GM21737 (cell line): ENCODE data around the gene SMG5.
"Not testable (repeated sequence)": the region's sequence is repeated elsewhere in the genome, so short reads cannot be mapped to it uniquely, and the experiment has no call there.

Experiments used
- ATAC-seq: cut with Tn5 transposase; IDR thresholded peaks from one replicate; pipeline ENCODE4 v1.9.1; 2021; ENCODE audit warnings: mild to moderate bottlenecking, moderate library complexity; ENCODE audit not compliant: unreplicated experiment

SMG5 gene

DNA sequence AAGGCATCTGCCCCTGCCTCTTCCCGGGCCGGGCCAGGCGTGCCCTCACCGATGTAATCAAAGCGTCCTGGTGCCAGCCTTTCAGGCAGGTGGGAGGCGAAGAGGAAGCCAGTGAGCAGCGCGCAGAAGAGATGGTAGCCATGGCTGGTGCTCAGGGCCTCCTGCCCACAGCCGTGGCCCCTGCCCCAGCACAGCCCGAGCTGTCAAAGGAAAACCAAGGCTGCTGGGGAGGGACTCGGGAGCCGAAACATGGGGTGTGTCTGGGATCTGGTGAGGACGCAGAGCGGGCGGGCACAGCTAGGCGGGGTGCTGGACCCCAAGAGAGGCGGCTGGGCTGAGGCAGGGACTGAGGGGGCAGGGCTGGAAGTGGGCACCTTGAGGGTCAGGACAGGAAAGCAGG, 37.9 kb downstream of the SMG5 start:
- ATAC-seq = no peak

DNA sequence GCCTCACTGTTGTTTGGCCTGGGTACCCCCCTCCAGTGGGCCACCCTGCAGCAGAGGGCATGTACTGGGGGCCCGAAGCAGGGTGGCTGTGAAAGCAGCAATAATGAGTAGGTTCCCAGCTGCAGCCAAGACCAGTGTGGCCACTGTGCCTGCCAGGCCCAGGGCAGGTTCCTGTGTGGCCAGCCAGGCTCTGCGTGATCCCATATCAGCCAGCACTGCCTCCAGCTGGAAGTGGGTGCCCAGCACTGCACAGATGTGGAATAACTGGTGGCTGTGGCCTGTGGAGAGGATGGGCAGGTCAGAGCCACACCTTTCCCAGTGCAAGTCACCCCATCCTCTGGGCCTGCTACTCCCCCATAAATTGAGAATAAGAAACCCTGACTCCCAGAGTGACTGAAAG, 38.5 kb downstream of the SMG5 start:
- ATAC-seq = no peak

DNA sequence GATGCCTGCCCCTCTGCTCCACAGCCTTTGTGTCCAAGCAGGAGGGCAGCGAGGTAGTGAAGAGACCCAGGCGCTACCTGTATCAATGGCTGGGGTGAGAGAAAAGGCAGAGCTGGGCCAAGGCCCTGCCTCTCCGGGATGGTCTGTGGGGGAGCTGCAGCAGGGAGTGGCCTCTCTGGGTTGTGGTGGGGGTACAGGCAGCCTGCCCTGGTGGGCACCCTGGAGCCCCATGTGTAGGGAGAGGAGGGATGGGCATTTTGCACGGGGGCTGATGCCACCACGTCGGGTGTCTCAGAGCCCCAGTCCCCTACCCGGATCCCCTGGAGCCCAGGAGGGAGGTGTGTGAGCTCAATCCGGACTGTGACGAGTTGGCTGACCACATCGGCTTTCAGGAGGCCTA, 39.9 kb downstream of the SMG5 start:
- no peak for ATAC-seq

DNA sequence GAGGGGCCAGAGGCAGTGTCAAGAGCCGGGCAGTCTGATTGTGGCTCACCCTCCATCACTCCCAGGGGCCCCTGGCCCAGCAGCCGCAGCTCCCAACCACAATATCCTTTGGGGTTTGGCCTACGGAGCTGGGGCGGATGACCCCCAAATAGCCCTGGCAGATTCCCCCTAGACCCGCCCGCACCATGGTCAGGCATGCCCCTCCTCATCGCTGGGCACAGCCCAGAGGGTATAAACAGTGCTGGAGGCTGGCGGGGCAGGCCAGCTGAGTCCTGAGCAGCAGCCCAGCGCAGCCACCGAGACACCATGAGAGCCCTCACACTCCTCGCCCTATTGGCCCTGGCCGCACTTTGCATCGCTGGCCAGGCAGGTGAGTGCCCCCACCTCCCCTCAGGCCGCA, 40.7 kb downstream of the SMG5 start, which contains the start of gene BGLAP:
BGLAP (plus strand) TSS at position 259 of the 400 bp plus-strand sequence; CDS start at position 307, 48 bp downstream.
- no peak for ATAC-seq

DNA sequence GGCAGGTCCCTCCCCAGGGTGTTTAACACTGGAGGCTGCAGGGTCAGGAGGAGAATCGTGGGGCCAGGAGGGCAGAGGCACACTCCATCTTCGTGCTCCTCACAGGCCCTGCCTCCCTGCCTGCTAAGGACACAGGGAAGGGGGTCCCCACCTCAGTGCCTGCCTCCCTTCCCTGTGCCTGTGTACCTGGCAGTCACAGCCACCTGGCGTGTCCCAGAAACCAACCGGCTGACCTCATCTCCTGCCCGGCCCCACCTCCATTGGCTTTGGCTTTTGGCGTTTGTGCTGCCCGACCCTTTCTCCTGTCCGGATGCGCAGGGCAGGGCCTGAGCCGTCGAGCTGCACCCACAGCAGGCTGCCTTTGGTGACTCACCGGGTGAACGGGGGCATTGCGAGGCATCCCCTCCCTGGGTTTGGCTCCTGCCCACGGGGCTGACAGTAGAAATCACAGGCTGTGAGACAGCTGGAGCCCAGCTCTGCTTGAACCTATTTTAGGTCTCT, 41.3 kb downstream of the SMG5 start:
- no peak for ATAC-seq

DNA sequence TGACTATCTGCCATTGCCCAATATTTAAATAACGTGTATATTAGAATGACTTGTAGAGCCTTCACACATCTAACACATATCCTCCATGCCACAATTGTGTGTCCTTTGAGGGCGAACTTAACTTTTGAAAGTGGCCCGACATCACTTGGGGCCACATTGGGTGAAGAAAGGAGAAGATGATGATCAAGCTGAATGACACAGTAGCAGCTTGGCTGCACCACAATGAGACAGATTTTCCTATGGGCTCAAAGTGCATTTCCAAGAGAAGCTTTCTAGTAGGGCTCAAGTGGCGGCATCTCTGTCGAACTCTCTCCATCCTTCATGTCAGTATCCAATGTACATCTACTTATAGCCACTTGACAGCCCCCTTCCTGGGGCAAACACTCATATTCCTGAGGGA, 44.4 kb downstream of the SMG5 start:
- ATAC-seq = no peak

DNA sequence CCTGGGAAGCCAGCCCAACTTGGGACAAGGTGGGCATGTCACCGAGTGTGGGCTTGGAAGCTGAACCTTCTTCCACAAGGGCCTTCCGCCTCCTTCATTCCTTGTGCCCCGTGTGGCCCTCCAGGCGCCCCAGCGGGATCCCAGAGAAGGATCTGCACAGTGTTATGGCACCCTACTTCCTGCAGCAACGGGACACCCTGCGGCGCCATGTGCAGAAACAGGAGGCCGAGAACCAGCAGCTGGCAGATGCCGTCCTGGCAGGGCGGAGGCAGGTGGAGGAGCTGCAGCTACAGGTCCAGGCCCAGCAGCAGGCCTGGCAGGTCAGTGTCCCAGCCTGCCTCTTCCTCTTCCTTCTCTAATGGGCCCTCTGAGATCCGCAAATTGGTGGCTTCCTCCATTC, 46.5 kb downstream of the SMG5 start:
- ATAC-seq = no peak

DNA sequence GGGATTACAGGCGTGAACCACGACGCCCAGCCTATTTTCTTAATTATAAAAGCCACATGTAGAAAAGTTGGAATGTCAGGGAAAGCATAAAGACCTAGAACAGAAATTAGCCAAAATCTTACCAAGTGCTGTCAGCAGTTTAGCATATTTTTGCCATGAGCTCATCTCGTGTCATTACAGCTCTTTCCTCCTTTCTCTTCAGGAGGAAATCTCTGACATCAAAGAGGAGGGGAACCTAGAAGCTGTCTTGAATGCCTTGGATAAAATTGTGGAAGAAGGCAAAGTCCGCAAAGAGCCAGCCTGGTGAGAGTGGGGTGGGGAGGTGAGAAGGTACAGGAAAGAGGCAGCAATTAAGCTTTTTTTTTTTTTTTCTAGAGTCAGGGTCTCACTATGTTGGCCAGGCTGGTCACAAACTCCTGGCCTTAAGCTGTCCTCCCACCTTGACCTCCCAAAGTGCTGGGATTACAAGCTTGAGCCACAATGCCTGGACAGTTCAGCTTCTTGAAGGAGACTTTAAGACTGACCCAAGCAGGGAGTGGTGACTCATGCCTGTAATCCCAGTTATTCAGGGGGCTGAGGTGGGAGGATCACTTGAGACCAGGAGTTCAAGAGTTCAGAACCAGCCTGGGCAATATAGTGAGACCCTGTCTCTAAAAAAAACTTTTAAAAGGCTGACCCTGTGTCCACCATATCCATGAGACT, 49.0 kb downstream of the SMG5 start:
- no peak for ATAC-seq

DNA sequence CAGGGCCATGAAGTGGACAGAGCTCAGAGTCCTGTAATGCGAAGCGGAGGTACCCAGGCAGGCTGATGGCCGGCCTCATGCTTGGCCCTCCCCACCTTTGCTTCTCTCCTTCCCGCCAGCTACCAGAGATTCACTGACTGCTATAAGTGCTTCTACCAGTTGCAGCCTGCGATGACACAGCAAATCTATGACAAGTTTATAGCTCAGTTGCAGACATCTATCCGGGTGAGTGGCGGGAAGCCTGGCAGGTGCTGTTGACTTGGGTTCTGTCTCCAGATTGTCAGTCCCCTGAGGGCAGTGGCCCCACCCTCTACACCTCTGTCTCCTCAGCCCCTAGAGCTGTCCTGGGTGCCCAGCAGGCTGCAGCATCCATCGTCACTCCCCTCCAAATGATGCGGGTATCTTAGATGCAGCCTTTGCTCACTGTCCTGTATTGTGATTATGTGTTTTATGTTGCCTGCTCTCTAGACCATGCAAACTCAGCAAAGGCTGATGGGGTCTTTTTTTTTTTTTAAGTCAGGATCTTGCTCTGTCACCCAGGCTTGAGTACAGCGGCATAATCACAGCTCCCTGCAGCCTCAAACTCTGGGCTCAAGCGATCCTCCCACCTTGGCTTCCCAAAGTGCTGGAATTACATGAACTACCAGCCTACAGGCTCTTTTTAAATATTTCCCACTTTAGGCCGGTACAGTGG, 50.3 kb downstream of the SMG5 start:
- no peak for ATAC-seq

DNA sequence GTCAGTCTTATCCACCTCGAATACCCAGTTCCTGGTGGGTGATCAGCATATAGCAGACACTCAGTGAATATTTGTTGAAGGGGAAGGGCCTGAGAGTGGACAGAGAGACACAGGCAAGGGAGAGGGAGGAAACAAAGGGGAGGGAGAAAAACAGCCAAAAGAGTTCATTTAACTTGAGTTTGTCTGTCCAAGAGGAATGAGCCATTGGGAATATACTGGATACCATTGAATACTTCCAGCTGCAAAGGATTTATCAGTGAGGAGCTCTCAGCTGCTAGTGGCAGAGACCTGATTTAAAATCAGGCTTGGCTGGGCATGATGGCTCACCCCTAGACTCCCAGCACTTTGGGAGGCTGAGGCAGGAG, 52.2 kb downstream of the SMG5 start:
- no peak for ATAC-seq

DNA sequence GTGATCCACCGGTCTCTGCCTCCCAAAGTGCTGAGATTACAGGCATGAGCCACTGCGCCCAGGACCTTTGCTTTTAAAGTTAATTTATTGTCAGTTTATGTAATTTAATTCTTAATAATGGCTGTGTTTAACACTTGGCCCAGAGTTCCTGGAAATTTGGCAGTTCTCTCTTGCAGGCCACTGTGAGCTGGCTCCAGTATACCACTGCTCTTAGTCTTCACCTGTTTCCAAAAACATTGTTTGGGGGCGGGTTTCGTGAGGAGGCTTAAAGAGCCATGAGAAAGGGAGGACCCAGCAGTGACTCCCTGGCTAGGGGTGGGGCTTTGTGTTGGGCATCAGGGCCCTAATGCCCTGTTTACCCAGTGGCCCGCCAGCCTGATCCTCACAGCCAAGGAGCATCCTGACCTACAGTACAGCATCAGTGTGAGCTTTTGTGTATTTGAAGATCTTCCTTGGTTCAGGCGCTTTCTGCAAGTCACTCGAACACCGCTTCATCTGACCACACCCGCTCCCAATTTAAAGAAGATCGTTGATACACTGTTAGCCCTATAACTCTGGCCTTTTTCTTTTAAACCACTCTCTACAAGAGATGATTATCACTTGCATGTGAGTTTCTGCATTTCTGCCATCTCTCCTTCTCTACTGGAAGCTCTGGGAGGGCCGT, 52.7 kb downstream of the SMG5 start:
- no peak for ATAC-seq

DNA sequence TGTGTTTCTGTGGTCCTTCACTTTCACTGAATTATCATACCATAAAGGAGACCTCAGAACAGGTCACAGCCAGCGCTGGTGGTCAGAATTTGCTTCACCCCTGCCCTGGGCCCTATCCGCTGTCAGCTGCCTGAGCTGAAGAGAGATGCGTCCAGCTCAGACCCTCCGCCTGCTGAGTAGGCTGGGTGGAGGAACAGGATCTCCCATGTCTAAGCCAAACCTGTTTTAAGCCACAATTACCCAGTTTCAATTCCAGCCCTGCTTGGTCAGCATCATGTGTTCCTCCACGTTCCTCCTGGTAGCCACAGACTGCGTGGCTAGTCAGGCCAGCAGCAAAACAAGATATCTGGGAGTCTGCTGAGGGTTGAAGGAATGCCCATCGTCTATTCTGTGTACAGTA, 54.1 kb downstream of the SMG5 start:
- ATAC-seq = no peak

DNA sequence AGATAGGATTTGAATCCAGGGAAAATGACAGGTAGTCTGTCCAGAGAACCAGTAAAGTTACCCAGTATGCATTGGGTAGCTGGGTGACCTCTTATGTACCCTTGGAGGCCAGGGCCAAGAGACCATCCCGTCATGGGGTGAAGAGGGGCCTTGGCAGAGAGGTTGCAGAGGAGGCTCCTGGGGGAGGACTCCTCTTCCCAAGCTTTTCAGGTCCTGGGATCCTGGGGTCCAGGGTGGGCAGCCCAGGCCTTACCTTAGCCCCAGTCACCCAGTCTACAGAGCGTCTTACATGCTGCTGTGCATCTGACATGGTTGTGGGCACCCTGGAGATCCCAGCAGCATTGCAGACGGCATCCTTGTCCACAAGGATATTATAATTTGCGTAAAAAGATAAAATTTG, 55.8 kb downstream of the SMG5 start:
- no peak for ATAC-seq

DNA sequence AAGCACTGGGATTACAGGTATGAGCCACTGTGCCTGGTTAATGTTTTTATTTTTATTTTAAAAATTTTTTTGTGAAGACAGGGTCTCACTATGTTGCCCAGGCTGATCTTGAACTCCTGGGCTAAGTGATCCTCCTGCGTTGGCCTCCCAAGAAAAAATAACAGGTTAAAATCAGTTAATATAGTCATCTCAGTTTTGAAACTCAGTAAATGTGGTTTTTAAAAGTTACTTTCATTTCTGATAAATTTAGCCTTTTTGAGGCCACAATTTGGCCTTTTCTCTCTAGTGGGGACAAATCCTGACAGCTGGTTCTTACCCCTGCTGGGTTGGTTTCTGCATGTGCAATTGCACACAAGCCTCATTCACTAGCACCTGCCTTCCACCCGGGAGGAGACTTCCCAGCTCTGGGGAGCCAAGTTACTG, 56.5 kb downstream of the SMG5 start:
- peak; percentile 70 for ATAC-seq

DNA sequence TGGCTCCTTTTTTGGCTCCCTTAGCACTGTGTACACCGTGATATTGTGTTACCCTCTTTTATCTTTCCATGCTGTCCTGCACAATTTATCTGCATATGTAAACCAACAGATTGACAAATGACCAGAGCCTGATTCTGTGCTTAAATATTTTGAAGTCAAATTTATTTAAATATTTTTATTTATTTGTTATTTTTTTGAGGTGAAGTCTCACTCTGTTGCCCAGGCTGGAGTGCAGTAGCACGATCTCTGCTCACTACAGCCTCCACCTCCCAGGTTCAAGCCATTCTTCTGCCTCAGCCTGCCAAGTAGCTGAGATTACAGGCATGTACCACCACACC, 57.0 kb downstream of the SMG5 start:
- ATAC-seq = no peak

DNA sequence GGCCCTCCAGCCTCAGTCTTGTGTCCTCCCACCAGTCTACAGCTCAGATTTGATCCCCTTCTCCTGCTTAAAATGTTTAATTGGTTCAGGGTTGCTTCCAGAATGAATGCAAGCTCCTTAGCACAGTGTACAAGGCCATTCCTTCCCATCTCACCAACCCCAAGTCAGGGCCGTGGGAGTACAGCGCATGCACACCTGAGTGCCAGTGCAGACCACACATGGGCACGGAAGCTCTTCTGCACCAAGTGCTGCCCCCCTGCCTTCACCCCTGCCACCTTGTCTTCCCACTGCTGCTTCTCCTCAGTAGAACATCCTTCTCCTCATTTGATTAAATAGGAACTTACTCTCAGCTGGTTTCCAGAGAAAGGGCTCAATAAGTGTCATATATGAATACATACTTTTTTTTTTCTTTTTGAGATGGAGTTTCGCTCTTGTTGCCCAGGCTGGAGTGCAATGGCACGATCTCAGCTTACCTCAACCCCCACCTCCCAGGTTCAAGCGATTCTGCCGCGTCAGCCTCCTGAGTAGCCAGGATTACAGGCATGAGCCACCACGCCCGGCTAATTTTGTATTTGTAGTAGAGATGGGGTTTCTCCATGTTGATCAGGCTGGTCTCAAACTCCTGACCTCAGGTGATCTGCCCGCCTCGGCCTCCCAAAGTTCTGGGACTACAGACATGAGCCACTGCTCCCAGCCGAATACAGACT, 60.5 kb downstream of the SMG5 start:
- no peak for ATAC-seq

DNA sequence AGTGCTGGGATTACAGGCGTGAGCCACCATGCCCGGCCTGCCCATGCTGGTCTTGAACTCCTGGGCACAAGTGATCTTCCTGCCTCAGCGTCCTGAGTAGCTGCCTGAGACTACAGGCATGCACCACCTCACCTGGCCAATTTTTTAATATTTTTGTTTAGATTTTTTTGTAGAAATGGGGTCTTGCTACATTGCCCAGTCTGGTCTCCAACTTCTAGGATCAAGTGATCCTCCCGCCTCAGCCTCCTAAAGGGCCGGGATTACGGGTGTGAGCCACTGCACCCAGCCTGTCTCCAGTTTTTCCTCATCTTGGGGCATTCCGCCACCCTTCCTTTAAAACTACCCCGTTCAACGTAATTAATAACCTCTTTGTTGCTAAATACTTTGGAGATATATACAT, 62.4 kb downstream of the SMG5 start:
- no peak for ATAC-seq

DNA sequence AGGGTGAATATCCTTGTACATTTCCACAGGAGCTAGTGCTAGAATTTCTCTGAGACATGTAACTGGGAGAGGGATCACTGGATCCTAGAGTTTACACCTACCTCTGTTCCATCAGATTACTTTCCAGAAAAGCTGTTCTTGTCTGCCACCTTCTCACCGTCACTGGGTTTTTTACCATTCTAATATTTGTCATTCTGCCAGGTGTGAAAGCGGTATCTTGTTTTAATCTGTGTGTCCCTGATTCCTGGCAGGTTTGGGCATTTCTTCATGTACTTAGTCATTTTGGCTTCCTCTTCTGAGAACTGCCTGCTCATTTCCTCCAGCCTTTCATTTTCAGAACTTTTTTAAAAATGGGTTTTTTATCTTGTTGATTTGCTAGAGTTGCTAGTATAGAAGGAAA, 64.8 kb downstream of the SMG5 start:
- ATAC-seq = no peak

DNA sequence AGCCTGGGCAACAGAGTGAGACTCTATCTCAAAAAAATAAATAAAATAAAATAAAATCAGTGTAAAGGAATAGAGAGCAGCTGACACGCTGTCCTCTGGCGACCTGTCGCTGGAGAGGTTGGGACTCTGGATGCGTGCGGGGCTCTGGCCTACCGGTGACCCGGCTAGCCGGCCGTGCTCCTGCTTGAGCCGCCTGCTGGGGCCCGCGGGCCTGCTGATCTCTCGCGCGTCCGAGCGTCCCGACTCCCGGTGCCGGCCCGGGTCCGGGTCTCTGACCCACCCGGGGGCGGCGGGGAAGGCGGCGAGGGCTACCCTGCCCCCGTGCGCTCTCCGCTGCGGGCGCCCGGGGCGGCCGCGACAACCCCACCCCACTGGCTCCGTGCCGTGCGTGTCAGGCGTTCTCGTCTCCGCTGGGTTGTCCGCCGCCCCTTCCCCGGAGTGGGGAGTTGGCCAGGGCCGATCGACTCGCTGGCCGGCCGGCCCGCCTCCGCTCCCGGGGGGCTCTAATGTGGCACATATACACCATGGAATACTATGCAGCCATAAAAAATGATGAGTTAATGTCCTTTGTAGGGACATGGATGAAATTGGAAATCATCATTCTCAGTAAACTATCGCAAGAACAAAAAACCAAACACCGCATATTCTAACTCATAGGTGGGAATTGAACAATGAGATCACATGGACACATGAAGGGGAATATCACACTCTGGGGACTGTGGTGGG, 66.1 kb downstream of the SMG5 start:
- not testable (repeated sequence) for ATAC-seq

DNA sequence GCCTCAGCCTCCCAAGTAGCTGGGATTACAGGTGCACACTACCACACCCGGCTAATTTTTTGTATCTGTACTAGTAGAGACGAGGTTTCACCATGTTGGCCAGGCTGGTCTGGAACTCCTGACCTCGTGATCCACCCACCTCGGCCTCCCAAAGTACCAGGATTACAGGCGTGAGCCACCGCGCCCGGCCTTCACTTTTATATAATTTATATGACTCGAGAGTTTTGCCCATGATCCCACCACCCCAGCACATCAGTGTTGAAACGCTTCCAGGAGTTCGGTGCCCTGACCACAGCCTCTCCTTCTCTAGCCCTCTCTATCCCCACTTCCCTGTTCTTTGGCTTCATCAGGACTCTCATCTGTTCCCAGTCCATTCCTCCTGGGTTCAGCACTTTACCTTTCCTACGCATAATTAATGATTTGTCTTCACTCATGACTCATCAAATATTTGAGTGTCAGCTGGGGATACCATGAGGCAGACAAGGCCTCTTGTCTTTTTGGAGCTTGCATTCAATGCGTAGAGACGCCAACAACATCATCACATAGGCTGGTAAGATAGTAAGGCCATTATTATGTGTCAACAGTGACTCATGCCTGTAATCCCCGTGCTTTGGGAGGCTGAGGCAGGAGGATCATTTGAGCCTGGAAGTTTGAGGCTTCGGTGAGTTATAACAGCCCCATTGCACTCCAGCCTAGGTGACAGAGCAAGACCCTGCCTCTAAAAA, 68.4 kb downstream of the SMG5 start:
- no peak for ATAC-seq
